ENCODE measurements around the gene ZNF500.
A peak's percentile ranks its signal among the peaks of the same experiment; 100 is the strongest.

Gene ZNF500

GRCh38 chr16:4700997-4701743 lies 65.8 kb downstream of the ZNF500 start:
- no peak for DNase-seq

DNA sequence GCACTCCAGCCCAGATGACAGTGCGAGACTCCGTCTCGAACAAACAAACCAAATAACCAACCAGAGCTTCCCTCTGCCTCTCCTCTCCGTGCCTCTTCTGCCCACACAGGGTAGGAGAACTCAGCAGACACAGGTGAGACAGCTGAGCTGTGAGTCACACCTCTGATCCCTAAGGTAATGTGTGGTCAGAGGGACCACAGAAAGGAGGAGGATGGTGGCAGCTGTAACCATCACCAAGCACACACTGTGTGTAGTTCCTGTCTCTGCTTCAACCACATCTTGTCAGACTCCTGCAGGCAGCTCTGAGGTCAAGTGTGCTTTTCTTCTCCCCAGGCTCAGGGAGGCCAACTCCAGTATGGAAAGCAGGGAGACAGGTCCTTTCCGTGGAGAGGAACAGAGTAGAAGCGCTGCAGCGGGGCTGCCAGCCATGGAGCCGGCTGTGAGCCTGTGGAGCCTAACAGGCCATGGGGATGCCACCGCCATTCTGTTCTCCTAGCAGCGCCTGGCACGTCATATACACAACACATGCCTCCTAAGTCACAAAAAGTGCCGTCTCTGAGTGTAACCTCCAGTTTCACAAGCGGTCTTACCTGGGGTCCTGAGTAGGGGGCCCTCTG lies 66.5 kb downstream of the ZNF500 start:
- DNase-seq, result peak; percentile 6

- DNase-seq, result peak; percentile 5
Measured at GRCh38 chr16:4699046-4699556, 67.9 kb downstream of the ZNF500 start.

- peak; percentile 6 for DNase-seq
Measured at GRCh38 chr16:4698321-4699045, 68.5 kb downstream of the ZNF500 start.

Data from 8988T (cell line).